ENCODE measurements around the gene LRRC3.

DNA sequence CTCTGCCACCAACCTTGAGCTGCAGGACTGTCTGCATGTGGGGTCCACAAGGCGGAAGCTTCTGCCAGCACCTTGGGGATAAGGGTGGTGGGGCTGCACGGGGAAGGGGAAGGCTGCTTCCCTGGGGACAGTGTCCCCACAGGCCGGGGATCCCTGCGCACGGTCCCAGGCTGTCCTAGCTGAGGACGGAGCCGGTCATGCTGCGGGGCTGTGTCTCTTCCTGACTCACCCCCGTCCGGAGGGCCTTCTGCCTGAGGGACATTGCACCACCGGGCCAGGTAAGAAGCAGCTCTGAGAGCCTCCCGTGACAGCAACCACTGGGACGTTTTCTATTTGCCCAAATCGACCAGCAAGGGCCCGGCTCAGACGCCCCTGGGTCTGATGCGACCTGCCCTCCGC, 54.8 kb downstream of the LRRC3 start:
- TF ChIP-seq, protein P1, sequence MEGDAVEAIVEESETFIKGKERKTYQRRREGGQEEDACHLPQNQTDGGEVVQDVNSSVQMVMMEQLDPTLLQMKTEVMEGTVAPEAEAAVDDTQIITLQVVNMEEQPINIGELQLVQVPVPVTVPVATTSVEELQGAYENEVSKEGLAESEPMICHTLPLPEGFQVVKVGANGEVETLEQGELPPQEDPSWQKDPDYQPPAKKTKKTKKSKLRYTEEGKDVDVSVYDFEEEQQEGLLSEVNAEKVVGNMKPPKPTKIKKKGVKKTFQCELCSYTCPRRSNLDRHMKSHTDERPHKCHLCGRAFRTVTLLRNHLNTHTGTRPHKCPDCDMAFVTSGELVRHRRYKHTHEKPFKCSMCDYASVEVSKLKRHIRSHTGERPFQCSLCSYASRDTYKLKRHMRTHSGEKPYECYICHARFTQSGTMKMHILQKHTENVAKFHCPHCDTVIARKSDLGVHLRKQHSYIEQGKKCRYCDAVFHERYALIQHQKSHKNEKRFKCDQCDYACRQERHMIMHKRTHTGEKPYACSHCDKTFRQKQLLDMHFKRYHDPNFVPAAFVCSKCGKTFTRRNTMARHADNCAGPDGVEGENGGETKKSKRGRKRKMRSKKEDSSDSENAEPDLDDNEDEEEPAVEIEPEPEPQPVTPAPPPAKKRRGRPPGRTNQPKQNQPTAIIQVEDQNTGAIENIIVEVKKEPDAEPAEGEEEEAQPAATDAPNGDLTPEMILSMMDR (conservative IDR thresholded peaks at IDR 0.05; ENCODE audit: low read length): no peak
- TF ChIP-seq EZH2phosphoT487 (IDR thresholded peaks at IDR 0.05; ENCODE audit: borderline replicate concordance, low read depth, low read length): no peak
